ENCODE data around the gene UVSSA. TPM values are rescaled to one million over a fixed set of nuclear protein-coding genes. Genes with fewer than 3 reads are reported as not detected.
"Not testable (repeated sequence)": the region's sequence is repeated elsewhere in the genome, so short reads cannot be mapped to it uniquely, and the experiment has no call there.

Gene UVSSA
- total RNA-seq, 1 donor: 11.0 TPM

DNA sequence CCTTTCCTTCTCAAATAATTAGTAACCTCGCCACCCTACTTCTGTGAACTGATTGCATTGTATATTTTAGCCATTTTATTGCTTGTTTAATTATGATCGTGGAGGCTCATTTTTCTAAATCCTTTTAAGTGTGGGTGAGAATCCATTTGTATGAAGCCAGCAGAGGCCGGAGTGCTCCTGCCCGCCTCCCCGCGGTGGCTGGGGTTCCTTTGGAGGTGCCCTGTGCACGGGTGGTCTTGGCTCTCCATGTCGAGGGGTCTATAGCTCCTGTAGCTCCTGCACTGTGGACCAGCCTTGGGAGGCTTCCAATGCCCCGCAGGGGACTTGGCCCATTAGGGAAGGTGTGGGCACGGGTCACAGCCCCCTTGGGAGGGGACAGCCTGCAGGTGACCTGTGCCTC, 15.0 kb downstream of the UVSSA start:
- DNase-seq (ENCODE audit: low read depth in 2 of 3, low spot score in 2 of 3): no peak

DNA sequence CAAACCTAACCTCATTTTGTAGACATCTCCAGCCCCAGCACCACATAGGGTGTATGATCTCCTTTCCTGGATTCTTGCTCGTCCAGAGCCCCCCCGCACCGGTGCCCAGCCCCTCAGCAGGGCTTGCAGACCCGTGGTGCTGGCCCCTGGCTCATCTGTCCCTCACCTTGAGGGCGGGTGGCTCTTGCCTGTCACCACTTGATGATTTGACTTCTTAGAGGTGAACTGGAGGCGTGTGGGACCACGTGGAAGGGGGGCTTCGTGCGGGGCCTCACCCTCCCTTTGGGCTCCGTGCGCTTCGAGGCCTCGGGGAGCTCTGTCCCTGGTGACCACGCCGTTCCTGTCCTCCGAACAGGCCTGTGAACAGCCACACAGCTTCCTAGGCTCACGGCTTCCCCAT, 15.5 kb downstream of the UVSSA start:
- no peak for DNase-seq (ENCODE audit: low read depth in 2 of 3, low spot score in 2 of 3)

DNA sequence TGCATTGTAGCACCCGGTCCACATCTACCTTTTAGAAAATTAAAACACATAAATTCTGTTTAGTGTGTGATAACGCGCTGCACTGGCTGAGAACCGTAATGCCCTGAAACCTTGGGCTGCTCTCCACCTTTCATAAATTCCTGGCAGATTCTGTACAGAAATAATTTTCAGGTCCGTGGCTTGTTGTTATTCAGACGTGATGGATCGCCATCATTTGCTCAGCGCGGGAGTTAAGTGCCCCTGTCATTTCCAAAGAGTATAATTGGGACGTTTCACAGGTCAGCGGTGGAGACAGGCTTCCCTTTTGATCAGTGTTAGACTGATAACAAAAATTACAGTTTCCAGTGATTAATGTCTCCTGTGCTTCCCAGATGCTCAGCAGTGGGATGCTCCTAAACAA, 16.5 kb downstream of the UVSSA start:
- DNase-seq (ENCODE audit: low read depth in 2 of 3, low spot score in 2 of 3): no peak

DNA sequence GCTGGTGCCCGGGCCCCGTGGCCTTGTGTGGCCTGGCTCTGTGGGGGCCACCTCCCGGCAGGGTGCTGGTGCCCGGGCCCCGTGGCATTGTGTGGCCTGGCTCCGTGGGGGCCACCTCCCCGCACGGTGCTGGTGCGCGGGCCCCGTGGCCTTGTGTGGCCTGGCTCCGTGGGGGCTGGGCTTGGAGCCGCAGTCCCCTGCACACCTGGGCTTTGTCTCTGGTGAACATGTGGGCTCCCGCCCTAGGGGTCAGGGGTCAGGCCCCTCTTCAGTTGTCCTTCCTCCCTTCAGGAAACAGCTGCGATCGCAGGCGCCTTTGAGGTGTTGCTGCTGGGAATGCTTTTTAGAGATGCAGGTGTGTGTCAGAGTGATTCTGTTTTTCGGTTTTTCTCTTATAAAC, 17.2 kb downstream of the UVSSA start:
- no peak for DNase-seq (ENCODE audit: low read depth in 2 of 3, low spot score in 2 of 3)

DNA sequence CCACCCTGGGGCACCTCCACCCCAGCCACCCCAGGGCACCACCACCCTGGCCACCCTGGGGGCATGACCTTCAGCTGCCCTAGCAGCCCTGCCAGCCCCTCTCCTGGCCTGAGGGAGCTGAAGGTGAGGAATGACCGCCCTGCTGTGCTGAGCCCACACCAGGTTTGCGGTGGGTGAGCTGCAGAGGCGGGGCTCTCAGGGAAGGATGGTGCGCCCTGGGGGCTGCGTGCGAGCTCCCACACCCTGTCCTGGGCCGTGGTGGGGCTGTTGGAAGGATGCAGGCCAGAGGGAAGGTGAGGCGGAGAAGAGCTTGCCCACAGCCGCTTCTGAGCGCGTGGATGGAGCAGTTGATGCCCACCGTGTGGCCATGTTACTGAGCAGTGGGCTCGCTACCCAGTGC, 17.7 kb downstream of the UVSSA start:
- no peak for DNase-seq (ENCODE audit: low read depth in 2 of 3, low spot score in 2 of 3)

DNA sequence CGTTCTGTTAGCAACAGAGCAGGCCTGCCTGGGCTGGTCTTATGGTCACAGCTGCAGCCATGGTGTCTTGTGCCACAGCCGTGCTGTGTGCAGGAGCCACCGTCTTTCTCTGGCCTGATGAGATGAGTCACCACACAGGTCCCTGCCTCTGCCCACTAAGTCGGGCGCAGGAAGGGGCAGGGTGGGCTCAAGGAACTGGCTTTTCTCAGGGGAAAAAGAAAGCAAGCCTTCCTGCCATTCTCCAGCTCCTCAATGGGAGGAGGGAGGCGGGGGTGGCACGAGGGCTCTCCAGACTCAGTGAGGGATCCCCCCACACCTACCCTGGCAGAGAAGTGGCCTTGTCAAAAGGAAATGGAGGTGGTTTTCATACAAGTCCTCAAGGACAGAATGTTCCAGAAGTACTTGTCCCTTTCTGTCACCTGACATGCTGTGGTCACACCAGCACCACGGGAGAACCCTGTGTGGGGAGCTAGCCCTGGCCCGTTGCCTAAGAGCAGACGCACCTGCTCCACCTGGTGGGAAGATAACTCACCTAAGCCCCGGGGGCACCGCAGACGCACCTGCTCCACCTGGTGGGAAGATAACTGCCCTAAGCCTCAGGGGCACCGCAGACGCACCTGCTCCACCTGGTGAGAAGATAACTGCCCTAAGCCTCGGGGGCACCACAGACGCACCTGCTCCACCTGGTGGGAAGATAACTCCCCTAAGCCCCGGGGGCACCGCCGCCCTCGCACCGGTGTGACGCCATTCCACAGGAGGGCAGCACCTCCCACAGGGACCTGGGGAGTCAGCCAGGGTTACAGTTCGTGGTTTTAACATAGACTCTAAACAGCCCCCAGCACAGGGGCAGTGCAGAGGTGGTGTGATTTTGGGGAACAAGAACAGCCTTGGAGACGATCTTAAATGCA, 18.5 kb downstream of the UVSSA start:
- DNase-seq (ENCODE audit: low read depth in 2 of 3, low spot score in 2 of 3): no peak

DNA sequence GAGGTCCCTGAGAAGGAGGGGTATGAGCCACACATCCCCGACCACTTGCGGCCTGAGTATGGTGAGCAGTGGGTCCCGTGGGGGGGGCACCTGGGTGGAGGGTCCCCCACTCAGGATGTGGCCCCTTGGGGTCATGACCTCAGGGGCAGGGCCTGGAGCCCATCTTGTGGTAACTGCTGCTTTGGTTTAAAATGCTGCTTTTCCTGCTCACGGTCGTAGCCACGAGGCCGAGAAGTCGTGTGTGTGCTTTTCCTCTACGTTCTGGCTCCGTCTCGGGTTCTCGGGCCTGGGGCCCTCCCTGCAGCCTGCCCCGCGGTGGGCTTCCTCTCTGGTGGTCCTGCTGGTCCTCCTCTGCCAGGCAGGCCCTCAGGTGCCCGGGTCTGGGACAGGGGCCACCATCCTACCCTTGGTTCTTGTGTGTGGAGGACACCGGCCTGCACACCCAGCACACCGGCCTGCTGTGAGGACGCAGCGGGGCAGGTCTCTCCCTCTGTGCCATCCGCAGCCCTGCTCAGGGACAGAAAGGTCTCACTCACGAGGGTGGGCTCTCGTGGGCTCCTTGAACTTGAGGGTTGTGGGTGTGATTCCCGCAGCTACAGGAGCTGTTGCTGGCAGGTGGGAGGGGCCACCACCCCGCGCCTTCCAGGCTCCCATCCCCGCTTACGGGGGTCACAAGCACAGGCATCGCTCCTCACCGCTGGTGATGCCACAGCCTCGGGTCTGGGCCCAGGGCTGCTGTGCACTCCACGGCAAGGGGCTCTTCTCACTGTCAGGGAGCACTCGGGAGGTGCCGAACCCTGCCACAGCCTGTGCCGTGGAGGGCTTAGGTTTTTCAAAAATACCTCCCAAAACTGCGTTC, 19.6 kb downstream of the UVSSA start:
- DNase-seq (ENCODE audit: low read depth in 2 of 3, low spot score in 2 of 3): no peak

DNA sequence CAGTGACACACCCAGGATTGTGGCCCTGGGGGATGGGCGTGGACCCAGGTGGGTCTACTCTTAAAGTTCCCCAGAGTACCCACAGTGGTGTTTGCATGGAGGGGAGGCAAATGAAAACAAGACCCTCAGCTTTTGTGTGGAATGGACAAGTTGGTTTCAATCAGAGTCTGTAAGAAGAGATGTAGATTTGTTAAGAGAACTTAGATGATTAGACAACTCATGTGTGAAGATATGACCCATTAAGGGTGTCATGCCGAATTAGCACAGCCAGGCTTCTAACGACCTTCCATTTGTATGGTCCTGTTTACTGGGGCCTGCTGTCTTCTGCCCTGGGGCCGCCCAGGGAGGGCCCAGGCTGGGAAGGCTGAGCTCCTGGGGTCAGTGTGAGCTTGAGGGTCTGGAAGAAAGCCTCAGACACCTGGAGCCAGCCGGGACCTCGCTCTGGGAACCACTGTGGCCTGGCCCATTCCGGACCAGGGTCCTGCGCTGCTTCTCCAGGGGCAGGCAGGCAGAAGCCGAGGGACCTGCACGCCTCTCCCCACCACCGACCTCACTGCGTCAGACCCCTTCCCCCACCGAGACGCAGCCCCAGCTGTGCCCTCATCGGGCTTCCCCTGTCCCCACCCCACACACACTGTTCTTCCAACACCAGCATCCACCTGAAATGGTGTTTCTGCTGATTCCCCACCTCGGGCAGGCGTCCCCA, 20.4 kb downstream of the UVSSA start:
- DNase-seq (ENCODE audit: low read depth in 2 of 3, low spot score in 2 of 3): no peak

DNA sequence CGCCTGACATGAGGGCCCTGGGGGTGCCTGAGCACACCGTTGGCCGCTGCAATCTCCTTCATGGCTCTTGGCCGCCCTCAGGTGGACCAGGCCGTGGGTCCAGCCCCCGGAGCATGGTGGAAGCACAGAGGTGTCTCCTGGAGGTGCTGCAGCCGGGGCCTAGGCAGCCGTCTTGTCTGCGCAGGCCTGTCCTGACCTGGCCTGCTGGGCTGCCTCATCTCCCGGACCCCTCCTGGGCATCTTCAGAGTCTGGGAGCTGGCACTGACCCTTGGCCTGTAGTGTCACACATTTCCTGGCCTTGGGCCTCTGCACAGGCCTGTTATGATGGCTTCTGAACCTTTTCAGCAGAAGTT, 20.9 kb downstream of the UVSSA start:
- no peak for DNase-seq (ENCODE audit: low read depth in 2 of 3, low spot score in 2 of 3)

DNA sequence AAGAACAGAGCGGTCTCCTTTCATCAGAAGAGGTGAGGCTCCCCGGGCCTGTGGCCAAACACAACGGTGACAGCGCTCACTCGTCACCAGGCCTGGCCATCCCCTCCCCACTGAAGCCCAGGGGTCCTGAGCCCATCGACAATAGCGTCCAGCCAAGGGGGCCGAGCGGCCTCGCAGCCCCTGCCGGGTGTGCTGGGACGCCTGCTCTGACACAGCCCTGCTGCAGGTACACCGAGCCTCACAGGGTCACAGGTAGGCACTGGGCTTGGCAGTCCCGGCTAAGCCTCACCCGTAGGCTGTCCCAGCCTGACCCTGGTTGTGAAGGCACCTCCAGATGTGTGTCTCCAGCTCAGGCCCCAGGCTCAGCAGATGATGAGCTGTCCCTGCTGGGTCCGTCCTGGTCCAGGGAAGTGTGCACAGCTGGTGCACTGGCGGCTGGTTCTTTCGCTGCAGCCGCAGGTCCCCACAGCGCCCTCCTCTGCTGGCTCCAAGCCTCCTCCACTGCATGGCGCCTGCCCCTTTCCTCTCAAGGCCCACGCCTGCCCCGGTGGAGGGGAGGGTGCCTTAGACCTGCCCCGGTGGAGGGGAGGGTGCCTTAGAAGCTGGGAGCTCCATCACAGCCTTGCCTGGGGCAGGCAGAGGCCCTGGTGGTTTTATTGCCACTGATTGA, 21.5 kb downstream of the UVSSA start:
- no peak for DNase-seq (ENCODE audit: low read depth in 2 of 3, low spot score in 2 of 3)

DNA sequence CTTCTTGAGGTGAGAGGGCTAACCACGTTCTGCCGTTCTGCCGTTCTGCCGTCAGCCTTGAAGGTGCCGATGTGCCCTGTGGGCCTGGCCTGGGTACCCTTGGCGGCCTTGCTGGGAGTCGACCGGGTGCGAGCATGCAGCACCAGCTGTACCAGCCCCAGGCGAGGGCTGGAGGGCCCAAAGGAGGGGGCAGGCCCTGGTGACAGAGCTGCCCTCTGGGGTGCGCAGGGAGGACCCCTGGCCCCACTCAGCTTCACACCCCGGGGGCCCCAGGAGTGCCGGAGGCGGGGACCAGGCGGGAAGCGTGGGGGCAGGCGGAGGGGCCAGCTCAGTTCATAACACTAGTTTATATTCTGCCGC, 22.1 kb downstream of the UVSSA start:
- no peak for DNase-seq (ENCODE audit: low read depth in 2 of 3, low spot score in 2 of 3)

DNA sequence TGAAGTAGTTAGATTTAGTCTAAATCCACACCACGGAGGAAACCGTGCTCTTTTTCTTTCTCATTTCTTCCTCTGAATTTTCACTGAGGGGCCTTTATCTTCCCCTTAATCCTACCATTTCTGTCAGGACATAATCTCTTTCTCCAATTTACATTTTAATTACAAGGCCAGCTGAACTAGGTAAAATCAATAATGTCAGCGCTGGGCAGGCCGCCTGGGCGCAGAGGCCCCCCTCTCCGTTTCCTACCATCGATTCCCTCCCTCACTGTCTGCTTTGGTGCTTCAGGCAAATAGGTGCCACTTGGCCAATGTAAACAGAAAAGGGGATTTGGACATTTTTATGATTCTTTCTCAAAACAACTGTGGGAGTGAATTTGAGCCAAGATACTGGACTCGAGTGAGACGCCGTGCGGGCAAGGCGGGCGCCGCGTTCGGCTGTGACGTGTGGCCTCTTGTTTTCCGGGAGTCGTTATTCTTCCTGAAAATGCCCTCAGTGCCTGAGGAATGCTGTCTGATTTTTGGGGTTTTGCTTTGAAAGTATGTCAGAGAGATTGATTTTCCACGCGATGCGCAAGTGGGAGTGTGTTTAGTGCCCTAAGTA, 22.6 kb downstream of the UVSSA start:
- DNase-seq (ENCODE audit: low read depth in 2 of 3, low spot score in 2 of 3): no peak

DNA sequence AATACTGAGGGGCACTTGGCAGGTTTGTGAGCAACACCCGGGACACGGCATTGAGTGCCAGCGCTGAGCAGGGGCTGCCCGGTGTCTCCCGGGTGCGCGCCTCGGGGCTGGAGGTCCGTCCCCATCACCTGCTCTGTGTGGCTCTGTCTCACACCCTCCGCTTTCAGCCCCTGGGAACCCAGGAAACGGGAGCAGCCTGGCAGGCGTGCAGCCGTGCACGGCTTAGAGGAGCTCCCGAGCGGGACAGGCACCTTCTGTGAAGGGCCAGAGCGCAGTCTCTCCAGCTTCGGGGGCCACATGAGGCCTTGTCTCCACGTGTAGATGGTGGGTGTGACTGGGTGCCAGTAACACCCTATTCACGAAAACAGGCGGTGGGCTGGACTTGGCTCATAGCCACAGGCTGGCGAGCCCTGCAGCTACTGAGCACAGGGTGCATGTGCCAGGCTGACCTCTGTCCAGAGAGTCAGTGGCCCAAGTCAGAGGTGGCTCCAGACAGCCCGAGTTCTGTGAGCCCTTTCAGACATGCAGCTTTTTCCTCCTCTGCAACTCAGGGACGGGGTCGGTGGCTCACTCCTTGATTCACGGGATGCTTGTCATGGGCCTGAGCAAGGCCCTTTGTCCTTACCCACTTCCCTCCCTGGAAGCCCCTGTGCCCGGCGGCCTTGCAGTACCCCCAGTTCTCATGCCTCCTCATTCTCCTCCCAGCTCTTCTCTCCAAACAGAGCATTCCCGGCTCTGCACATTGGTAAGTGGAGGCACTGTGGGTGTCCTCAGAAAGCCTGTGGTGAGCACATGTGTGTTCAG, 23.5 kb downstream of the UVSSA start:
- no peak for DNase-seq (ENCODE audit: low read depth in 2 of 3, low spot score in 2 of 3)

DNA sequence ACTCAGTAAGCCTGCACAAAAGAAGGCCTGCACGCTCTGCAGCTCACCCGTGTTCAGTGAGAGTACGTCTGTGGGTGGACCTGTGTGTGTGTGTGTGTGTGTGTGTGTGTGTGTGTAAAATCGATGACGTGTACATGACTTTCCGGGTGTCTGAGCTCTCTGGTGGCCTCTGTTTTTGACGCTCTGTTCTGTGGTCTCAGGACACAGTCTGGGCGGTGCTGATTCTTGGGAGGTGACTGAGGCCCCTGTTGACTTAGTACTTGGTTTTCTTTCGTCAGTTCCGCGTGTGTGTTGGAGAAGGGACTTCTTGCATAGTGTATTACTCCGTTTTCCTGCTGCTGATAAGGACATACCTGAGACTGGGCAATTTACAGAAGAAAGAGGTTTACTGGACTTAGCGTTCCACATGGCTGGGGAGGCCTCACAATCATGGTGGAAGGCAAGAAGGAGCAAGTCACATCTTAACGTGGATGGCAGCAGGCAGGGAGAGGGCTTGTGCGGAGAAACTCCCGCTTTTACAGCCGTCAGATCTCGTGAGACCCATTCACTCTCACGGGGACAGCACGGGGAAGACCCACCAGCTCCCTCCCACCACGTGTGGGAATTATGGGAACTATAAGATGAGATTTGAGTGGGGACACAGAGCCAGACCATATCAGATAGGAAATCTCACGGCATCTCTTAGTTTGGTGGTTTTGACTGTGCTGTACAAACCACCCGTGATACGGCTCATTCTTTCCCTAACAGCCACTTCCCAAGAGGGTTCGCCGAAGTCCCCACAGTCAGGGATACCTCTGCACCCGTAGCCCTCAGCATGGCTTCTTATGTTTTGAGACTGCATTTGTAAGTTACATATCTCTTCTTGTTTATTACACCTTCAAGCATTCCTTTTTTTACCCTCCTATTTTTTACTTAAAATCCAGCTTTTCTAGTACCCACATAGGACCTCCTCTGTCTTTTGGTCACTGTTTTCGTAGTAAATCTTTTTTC, 24.5 kb downstream of the UVSSA start:
- no peak for DNase-seq (ENCODE audit: low read depth in 2 of 3, low spot score in 2 of 3)

DNA sequence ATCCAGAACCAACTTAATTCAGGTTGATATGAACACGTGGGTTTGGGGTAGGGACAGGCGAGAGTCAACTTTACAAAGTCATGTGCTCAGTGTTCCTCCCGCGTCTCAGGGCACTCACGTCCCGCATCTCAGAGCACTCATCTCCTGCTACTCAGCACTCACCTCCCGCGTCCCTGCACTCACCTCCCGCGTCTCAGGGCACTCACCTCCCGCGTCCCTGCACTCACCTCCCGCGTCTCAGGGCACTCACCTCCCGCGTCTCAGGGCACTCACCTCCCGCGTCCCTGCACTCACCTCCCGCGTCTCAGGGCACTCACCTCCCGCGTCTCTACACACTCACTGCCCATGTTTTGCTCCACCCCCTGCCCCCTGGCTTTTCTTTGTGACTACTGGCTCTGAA, 25.6 kb downstream of the UVSSA start:
- DNase-seq (ENCODE audit: low read depth in 2 of 3, low spot score in 2 of 3): not testable (repeated sequence)

DNA sequence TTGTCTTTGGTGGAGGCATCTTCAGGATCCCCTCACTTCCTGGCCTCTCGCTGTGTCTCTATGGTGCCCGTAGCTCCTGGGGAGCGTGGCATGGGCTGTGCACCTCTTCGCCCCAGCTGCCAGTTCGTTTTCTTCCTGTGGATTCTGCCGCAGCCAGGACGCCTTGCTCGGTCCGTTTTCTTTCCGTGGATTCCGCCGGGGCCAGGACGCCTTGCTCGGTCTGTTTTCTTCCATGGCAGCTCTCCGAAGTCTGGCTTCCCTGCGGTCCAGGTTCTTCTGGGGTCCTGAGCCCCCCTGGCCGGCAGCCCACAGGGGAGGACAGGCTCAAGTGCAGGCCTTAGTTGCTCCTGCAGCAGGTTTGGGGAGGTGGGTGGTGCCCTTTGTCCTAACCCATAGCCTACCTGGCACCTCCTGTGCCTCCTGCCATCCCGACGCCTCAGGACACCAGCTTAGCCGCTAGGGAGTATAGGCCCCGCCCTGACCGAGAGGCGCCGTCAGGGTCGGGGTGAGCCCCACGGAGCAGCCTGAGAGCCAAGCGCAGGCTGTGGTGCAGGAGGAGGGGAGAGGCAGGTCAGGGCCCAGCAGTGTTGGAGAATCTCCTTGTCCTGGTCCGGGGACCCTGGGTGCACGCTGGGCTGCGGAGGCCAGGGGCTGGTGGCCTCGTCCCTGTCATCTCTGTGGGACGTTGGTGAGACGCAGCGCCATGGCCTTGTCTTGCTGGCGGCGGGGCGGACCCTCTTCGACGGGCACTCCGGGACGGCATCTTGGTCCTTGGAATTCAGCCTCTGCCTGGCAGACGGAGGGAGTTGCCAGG, 27.1 kb downstream of the UVSSA start:
- DNase-seq (ENCODE audit: low read depth in 2 of 3, low spot score in 2 of 3): no peak

DNA sequence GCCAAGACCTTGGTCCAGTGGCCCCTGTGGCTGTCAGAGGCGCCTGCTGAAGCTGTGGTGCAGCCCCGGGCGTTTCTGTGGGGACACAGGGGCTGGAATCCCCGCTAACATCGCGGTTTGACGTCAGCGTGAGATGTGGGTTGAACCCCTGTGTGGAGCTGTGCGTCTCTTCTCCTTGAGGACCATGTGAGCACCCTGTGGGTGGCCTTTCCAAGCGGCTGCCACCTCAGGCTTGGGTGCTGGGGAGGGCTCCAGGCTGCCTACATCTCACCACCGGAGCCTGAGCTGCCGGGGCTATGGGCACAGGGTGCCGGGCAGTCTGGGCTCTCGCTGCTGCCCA, 27.7 kb downstream of the UVSSA start:
- DNase-seq (ENCODE audit: low read depth in 2 of 3, low spot score in 2 of 3): no peak

All from hematopoietic multipotent progenitor cell (in vitro differentiated cells).